Measurements from ENCODE around the gene LGALS7B. TPM values are rescaled to one million over a fixed set of nuclear protein-coding genes. Genes with fewer than 3 reads are reported as not detected.
A peak's percentile ranks its signal among the peaks of the same experiment; 100 is the strongest.
"Not testable (repeated sequence)": the region's sequence is repeated elsewhere in the genome, so short reads cannot be mapped to it uniquely, and the experiment has no call there.

Gene LGALS7B
- polyA plus RNA-seq, 1 of the 3 experiments (the other 2 are of a cell fraction) = not detected

GRCh38 chr19:38819231-38819920, 30.4 kb downstream of the LGALS7B start:
- CTCF ChIA-PET = no interaction called here
- H3K4me2 ChIP-seq = no peak overlapping the region
- no peaks in the 10 kb centered on the region for H3F3A ChIP-seq (replicated peaks; ENCODE audit: insufficient read depth)
- DNase-seq = peak; percentile 37
- no peaks in the 10 kb centered on the region for H3K9me2 ChIP-seq
- H3K27me3 ChIP-seq (ENCODE audit: insufficient read depth) = no peaks in the 10 kb centered on the region
- no peaks in the 10 kb centered on the region for H3K9me3 ChIP-seq
- TF ChIP-seq GABPA (IDR thresholded peaks at IDR 0.05; ENCODE audit: low read depth) (no peak), IRF3 (IDR thresholded peaks at IDR 0.05; ENCODE audit: low read depth, low read length) (no peak), JUND (IDR thresholded peaks at IDR 0.05) (no peak), PBX3 (IDR thresholded peaks at IDR 0.05) (no peak), TAF1 (IDR thresholded peaks at IDR 0.05; ENCODE audit: borderline replicate concordance, low read depth, low read length) (no peak), EZH2phosphoT487 (IDR thresholded peaks at IDR 0.05; ENCODE audit: borderline replicate concordance, low read depth) (no peak), EP300 (IDR thresholded peaks at IDR 0.05; ENCODE audit: borderline replicate concordance in 1 of 2, low read depth in 1 of 2, low read length in 1 of 2) (no peak), RXRA (IDR thresholded peaks at IDR 0.05; ENCODE audit: borderline replicate concordance, low read depth) (no peak), RAD21 (IDR thresholded peaks at IDR 0.05; ENCODE audit: low read length) (no peak), RCOR1 (IDR thresholded peaks at IDR 0.05; ENCODE audit: low read length) (no peak)
- TF ChIP-seq, protein P1, sequence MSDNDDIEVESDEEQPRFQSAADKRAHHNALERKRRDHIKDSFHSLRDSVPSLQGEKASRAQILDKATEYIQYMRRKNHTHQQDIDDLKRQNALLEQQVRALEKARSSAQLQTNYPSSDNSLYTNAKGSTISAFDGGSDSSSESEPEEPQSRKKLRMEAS (IDR thresholded peaks at IDR 0.05; ENCODE audit: low read depth) = no peak
- H3K4me1 ChIP-seq (ENCODE audit: control insufficient read depth in 1 of 2, insufficient read depth in 2 of 2, low read depth in 1 of 2, low read length in 1 of 2) = no peaks in the 10 kb centered on the region
- H3K9ac ChIP-seq = no peak overlapping the region
- no peak overlapping the region for H2AFZ ChIP-seq (ENCODE audit: low read depth)
- no peak overlapping the region for H3K4me3 ChIP-seq (ENCODE audit: low read depth in 2 of 2, low read length in 1 of 2)
- peaks cover 8 to 10% of the 10 kb centered on the region in 2 experiments for H3K36me3 ChIP-seq (replicated peaks in 1 of 2; ENCODE audit: control insufficient read depth in 1 of 2, insufficient read depth in 2 of 2, low read length in 1 of 2)
- H3K79me2 ChIP-seq (ENCODE audit: insufficient read depth) = no peaks in the 10 kb centered on the region
- WGBS (ENCODE audit: low lambda C conversion rate) = 95% methylated on average over 13 of the region's 13 CpGs
- POLR2A ChIA-PET = no interaction called here
- no peaks in the 10 kb centered on the region for H4K20me1 ChIP-seq (ENCODE audit: insufficient read depth)
- H3K27ac ChIP-seq (ENCODE audit: low read depth in 2 of 2, low read length in 1 of 2) = no peak overlapping the region

- H3K27ac ChIP-seq (ENCODE audit: low read depth in 2 of 2, low read length in 1 of 2); H3F3A ChIP-seq (replicated peaks; ENCODE audit: insufficient read depth); DNase-seq; H3K27me3 ChIP-seq (ENCODE audit: insufficient read depth); H4K20me1 ChIP-seq (ENCODE audit: insufficient read depth); H3K9me2 ChIP-seq; H3K4me2 ChIP-seq; H3K9ac ChIP-seq; H2AFZ ChIP-seq (ENCODE audit: low read depth); H3K4me1 ChIP-seq (ENCODE audit: control insufficient read depth in 1 of 2, insufficient read depth in 2 of 2, low read depth in 1 of 2, low read length in 1 of 2); H3K79me2 ChIP-seq (ENCODE audit: insufficient read depth); H3K4me3 ChIP-seq (ENCODE audit: low read depth in 2 of 2, low read length in 1 of 2); H3K9me3 ChIP-seq; H3K36me3 ChIP-seq (replicated peaks in 1 of 2; ENCODE audit: control insufficient read depth in 1 of 2, insufficient read depth in 2 of 2, low read length in 1 of 2); CTCF ChIA-PET: not testable (repeated sequence)
- POLR2A ChIA-PET = interaction anchor here (1.6 kb wide), 1 partner anchor 11 kb away, joined by 5 read pairs; the partner anchor contains the start of gene ECH1
- WGBS (ENCODE audit: low lambda C conversion rate) = 90% methylated on average over 13 of the region's 29 CpGs
Observed at GRCh38 chr19:38821230-38821825, 32.3 kb downstream of the LGALS7B start.

- not testable (repeated sequence) for H3K9me2 ChIP-seq; H3K27me3 ChIP-seq (ENCODE audit: insufficient read depth); H3K79me2 ChIP-seq (ENCODE audit: insufficient read depth); H4K20me1 ChIP-seq (ENCODE audit: insufficient read depth); H3K4me1 ChIP-seq (ENCODE audit: control insufficient read depth in 1 of 2, insufficient read depth in 2 of 2, low read depth in 1 of 2, low read length in 1 of 2); H3K4me2 ChIP-seq; H3K9ac ChIP-seq; H3K4me3 ChIP-seq (ENCODE audit: low read depth in 2 of 2, low read length in 1 of 2); DNase-seq; H3K27ac ChIP-seq (ENCODE audit: low read depth in 2 of 2, low read length in 1 of 2); H3F3A ChIP-seq (replicated peaks; ENCODE audit: insufficient read depth); H3K9me3 ChIP-seq; H2AFZ ChIP-seq (ENCODE audit: low read depth)
- POLR2A ChIA-PET = interaction anchor here (1.2 kb wide), 1 partner anchor 8 kb away, joined by 3 read pairs; no protein-coding TSS in a partner anchor
- peaks cover 3 to 27% of the 10 kb centered on the region in 2 experiments for H3K36me3 ChIP-seq (replicated peaks in 1 of 2; ENCODE audit: control insufficient read depth in 1 of 2, insufficient read depth in 2 of 2, low read length in 1 of 2)
- CTCF ChIA-PET = interaction anchor here (0.6 kb wide), 1 partner anchor 812 kb away, joined by 3 read pairs; no protein-coding TSS in a partner anchor
- WGBS (ENCODE audit: low lambda C conversion rate) = 91% methylated on average over 5 of the region's 7 CpGs
Observed at GRCh38 chr19:38825936-38826335, 36.9 kb downstream of the LGALS7B start.

Measured in SK-N-SH (cell line).